ENCODE data around the gene NANP. TPM values are rescaled to one million over a fixed set of nuclear protein-coding genes. Genes with fewer than 3 reads are reported as not detected.
"Not testable (repeated sequence)": the region's sequence is repeated elsewhere in the genome, so short reads cannot be mapped to it uniquely, and the experiment has no call there.

The NANP gene
- 1 to 10 TPM; 2.7 to 3.7 TPM for total RNA-seq
- long read RNA-seq, transcript NANP-201 (2 exons, 3,964 nt), result major isoform, 13 of 14 reads
- long read RNA-seq, partial matches to known transcripts, result 0 of 14 reads
- long read RNA-seq, other reads (novel, unspliced or antisense), result 1 of 14 reads

GRCh38 chr20:25623736-25624499 lies at the start of gene NANP:
Gene NANP, minus strand, starts transcription at chr20:25624014. Its CDS starts 66 bp downstream, at chr20:25623948.
- DNase-seq (peak; percentile 96 to 97), ATAC-seq (peak; percentile 89)
- intact Hi-C loops (cut with DNase I, micrococcal nuclease), result loop anchor here in 1 of 2 donors (10.0 kb wide), 1 partner anchor 71 kb away; the partner anchor contains the start of gene ZNF337

- no peak for ATAC-seq
- intact Hi-C loops (cut with DNase I, micrococcal nuclease), result no loop called here
- no peak for DNase-seq
These were observed 48.9 kb upstream of the NANP start for GRCh38 chr20:25672659-25673235.

GRCh38 chr20:25669826-25670422 lies 46.1 kb upstream of the NANP start:
- intact Hi-C loops (cut with DNase I, micrococcal nuclease), result no loop called here
- ATAC-seq (no peak), DNase-seq (no peak)

GRCh38 chr20:25668446-25668845 lies 44.6 kb upstream of the NANP start:
- no peak for ATAC-seq
- intact Hi-C loops (cut with DNase I, micrococcal nuclease), result no loop called here
- DNase-seq, result no peak

- DNase-seq, result no peak
- intact Hi-C loops (cut with DNase I, micrococcal nuclease), result no loop called here
- peak; percentile 56 for ATAC-seq
These were observed 36.2 kb upstream of the NANP start for GRCh38 chr20:25659999-25660398.

GRCh38 chr20:25654487-25654886 lies 30.7 kb upstream of the NANP start:
- intact Hi-C loops (cut with DNase I, micrococcal nuclease), result no loop called here
- no peak for DNase-seq
- no peak for ATAC-seq

GRCh38 chr20:25652866-25653265 lies 29.1 kb upstream of the NANP start:
- ATAC-seq; DNase-seq; intact Hi-C loops (cut with DNase I, micrococcal nuclease): not testable (repeated sequence)

GRCh38 chr20:25644814-25645213 lies 21.0 kb upstream of the NANP start:
- DNase-seq, result no peak
- intact Hi-C loops (cut with DNase I, micrococcal nuclease), result no loop called here
- no peak for ATAC-seq

GRCh38 chr20:25643716-25644115 lies 19.9 kb upstream of the NANP start:
- intact Hi-C loops (cut with DNase I, micrococcal nuclease), result no loop called here
- no peak for ATAC-seq
- no peak for DNase-seq

GRCh38 chr20:25637247-25637646 lies 13.4 kb upstream of the NANP start:
- intact Hi-C loops (cut with DNase I, micrococcal nuclease), result no loop called here
- DNase-seq (no peak), ATAC-seq (no peak)

- ATAC-seq (no peak), DNase-seq (no peak)
- intact Hi-C loops (cut with DNase I, micrococcal nuclease), result no loop called here
These were observed 9.4 kb upstream of the NANP start for GRCh38 chr20:25632940-25633790.

- intact Hi-C loops (cut with DNase I, micrococcal nuclease); DNase-seq; ATAC-seq: not testable (repeated sequence)
These were observed 6.8 kb upstream of the NANP start for GRCh38 chr20:25630615-25631014.

- intact Hi-C loops (cut with DNase I, micrococcal nuclease), result loop anchor here in 1 of 2 donors (10.0 kb wide), 1 partner anchor 65 kb away; the partner anchor contains the start of gene ZNF337
- ATAC-seq, result no peak
- no peak for DNase-seq
These were observed 6.1 kb upstream of the NANP start for GRCh38 chr20:25629816-25630499.

- ATAC-seq (no peak), DNase-seq (no peak)
- intact Hi-C loops (cut with DNase I, micrococcal nuclease), result loop anchor here in 1 of 2 donors (10.0 kb wide), 1 partner anchor 68 kb away; the partner anchor contains the start of gene ZNF337
These were observed 3.0 kb upstream of the NANP start for GRCh38 chr20:25626779-25627178.

GRCh38 chr20:25624500-25624939 lies 706 bp upstream of the NANP start:
- no peak for ATAC-seq
- intact Hi-C loops (cut with DNase I, micrococcal nuclease), result loop anchor here in 1 of 2 donors (10.0 kb wide), 1 partner anchor 70 kb away; the partner anchor contains the start of gene ZNF337
- DNase-seq, result no peak

GRCh38 chr20:25623225-25623735 lies 534 bp downstream of the NANP start:
- intact Hi-C loops (cut with DNase I, micrococcal nuclease), result loop anchor here in 1 of 2 donors (10.0 kb wide), 1 partner anchor 72 kb away; the partner anchor contains the start of gene ZNF337
- ATAC-seq (peak; percentile 43), DNase-seq (peak; percentile 50 to 63)

- ATAC-seq (no peak), DNase-seq (no peak)
- intact Hi-C loops (cut with DNase I, micrococcal nuclease), result loop anchor here in 1 of 2 donors (10.0 kb wide), 1 partner anchor 72 kb away; the partner anchor contains the start of gene ZNF337
These were observed 1.2 kb downstream of the NANP start for GRCh38 chr20:25622450-25623224.

Data from left colon (tissue), 2 donors.